Measurements from ENCODE around the gene NPC1L1. TPM values are rescaled to one million over a fixed set of nuclear protein-coding genes. Genes with fewer than 3 reads are reported as not detected.

NPC1L1 gene
- total and polyA plus RNA-seq, 9 donors, result 0.05 to 0.28 (median 0.22) TPM

DNA sequence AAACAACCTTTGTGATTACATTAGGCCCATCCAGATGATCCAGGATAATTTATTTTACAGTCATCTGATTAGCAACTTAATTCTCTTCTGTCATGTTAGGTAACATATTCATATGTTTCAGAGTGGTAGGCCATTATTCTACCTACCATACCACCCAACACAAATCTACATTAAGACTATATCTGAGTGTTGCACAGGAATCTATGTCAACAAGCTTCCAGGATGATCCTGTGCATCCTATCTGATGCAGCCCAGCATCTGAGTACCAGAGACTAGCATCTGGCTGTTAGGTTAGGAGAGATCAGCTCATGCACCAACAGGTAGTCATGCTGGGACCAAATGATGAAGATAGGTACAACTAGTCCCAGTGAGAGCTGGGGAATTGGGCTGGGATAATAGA lies 33.9 kb upstream of the NPC1L1 start:
- Histone ChIP-seq H3K36me3 (no peaks in the 10 kb centered on the region), H3K4me1 (ENCODE audit: insufficient read depth) (peaks cover 6% of the 10 kb centered on the region), H3K27me3 (no peaks in the 10 kb centered on the region), H3K4me3 (no peak overlapping the region), H3K9me3 (no peaks in the 10 kb centered on the region), H3K27ac (no peak overlapping the region)
- no peak for DNase-seq
- TF ChIP-seq, protein P1, sequence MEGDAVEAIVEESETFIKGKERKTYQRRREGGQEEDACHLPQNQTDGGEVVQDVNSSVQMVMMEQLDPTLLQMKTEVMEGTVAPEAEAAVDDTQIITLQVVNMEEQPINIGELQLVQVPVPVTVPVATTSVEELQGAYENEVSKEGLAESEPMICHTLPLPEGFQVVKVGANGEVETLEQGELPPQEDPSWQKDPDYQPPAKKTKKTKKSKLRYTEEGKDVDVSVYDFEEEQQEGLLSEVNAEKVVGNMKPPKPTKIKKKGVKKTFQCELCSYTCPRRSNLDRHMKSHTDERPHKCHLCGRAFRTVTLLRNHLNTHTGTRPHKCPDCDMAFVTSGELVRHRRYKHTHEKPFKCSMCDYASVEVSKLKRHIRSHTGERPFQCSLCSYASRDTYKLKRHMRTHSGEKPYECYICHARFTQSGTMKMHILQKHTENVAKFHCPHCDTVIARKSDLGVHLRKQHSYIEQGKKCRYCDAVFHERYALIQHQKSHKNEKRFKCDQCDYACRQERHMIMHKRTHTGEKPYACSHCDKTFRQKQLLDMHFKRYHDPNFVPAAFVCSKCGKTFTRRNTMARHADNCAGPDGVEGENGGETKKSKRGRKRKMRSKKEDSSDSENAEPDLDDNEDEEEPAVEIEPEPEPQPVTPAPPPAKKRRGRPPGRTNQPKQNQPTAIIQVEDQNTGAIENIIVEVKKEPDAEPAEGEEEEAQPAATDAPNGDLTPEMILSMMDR (IDR thresholded peaks at IDR 0.05), result no peak
- TF ChIP-seq EP300 (IDR thresholded peaks at IDR 0.05) (no peak), POLR2A (IDR thresholded peaks at IDR 0.05) (no peak)
- intact Hi-C loops (cut with DNase I), result no loop called here

DNA sequence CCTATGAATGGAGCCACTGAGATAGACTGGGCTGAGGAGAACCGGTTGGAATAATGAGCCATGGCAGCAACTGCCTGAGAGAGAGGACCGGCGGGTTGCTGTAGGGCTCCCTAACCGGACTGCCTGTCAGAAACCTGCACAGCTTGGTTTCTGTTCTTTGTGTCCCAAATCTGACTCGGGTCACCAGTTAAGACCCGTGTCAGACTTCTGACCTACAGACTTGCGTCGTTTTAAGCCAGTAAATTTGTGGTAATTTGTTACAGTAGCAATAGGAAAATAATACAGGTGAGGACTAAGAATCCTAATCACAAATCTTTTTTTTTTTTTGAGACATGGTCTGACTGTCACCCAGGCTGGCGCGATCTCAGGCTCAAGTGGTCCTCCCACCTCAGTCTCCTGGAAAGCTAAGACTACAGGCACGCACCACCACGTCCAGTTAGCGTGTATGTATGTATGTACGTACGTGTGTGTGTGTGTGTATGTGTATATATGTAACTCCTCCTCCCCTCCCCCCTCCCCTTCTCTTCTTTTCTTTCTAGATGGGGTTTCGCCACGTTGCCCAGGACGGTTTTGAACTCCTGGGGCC lies 33.2 kb upstream of the NPC1L1 start:
- WGBS, 3 donors, result 24 to 34% (median 26%) methylated on average over 18 of the region's 18 CpGs

DNA sequence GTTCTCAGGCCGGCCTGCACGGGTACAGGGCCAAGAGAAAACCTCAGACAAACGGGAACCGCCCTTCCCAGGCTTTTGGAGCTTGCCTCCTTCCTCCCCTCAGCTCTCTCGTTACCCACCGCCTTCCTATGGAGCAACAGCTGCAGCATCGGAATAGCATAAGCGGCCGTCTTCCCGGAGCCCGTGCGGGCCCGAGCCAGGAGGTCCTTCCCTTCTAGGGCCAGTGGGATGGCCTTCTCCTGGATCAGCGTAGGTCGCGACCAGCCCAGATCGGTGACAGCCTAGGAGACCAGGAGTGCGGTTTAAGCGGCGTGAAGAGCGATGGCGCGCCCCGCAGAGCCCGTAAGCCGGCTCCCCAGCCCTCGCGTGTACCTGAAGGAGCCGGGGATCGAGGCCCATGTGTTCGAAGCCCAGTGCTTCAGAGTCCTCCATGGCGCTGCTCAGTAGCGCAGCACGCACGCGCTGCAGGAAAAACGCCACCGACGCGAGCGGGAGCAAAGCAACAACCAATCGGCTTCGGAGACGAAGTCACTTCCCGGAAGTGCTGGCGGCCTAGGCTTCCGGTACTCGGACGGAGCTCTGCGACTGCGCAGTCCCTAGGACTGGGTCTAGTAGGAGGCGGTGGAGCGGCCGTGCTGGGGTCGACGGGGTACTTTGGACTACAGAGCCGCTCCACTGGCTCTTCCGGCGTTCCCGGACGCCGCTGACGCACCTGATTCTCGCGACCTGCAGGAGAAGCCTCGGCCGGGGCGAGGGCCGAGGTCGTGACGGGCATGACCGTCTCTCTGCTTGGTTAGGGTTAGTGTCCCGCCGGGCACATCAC lies 32.5 kb upstream of the NPC1L1 start, which contains the start of gene DDX56:
Gene DDX56, minus strand, starts transcription at position 445 of the 823 bp plus-strand sequence. Its CDS starts 13 bp downstream, at position 432.
- Histone ChIP-seq H3K4me3 (peak within 1 kb of the TSS; percentile 77), H3K27me3 (no peaks in the 10 kb centered on the region), H3K36me3 (no peaks in the 10 kb centered on the region), H3K4me1 (ENCODE audit: insufficient read depth) (peaks cover 6% of the 10 kb centered on the region), H3K27ac (peak within 1 kb of the TSS; percentile 44 to 74), H3K9me3 (no peaks in the 10 kb centered on the region)
- 0% methylated on average over 41 to 74 of the region's 74 CpGs for WGBS, 3 donors
- peak; percentile 92 to 96 (median 94) for DNase-seq
- intact Hi-C loops (cut with DNase I), result no loop called here
- TF ChIP-seq POLR2A (IDR thresholded peaks at IDR 0.05), result peak; percentile 85
- no peak for TF ChIP-seq EP300 (IDR thresholded peaks at IDR 0.05)
- TF ChIP-seq, protein P1 (IDR thresholded peaks at IDR 0.05), result no peak

More for the DNA sequence above, 33.2 kb upstream of the NPC1L1 start:
- Histone ChIP-seq H3K27ac (peak overlapping the region; percentile 44 to 74), H3K9me3 (no peaks in the 10 kb centered on the region), H3K36me3 (no peaks in the 10 kb centered on the region), H3K27me3 (no peaks in the 10 kb centered on the region), H3K4me1 (ENCODE audit: insufficient read depth) (peaks cover 6% of the 10 kb centered on the region), H3K4me3 (peak overlapping the region; percentile 77)
- intact Hi-C loops (cut with DNase I), result no loop called here
- TF ChIP-seq, protein P1 (IDR thresholded peaks at IDR 0.05), result no peak
- no peak for TF ChIP-seq POLR2A (IDR thresholded peaks at IDR 0.05)
- TF ChIP-seq EP300 (IDR thresholded peaks at IDR 0.05), result no peak
- DNase-seq, result no peak

DNA sequence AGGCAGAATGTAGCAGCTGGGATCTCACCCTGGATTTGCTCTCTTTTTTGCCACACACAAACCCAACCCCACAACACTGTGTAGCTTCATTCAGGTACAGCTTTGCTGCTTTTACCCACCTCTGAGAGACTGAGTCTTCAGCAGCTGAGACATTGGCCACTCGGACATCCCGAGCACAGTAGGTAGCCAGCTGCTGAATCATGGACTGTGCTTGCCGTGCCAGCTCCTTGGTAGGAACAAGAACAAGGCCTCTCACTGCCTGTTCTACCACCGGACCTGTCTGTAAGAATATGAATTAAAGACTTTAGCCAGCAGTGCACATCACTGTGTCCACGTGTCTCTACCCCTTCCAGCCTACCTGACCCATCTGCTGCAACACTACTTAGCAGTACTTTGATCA lies 31.6 kb upstream of the NPC1L1 start:
- peaks cover 6% of the 10 kb centered on the region for H3K4me1 ChIP-seq (ENCODE audit: insufficient read depth)
- H3K27me3 ChIP-seq, result no peaks in the 10 kb centered on the region
- no peaks in the 10 kb centered on the region for H3K36me3 ChIP-seq
- no peaks in the 10 kb centered on the region for H3K9me3 ChIP-seq
- no peak for DNase-seq
- intact Hi-C loops (cut with DNase I), result no loop called here
- peak overlapping the region; percentile 77 for H3K4me3 ChIP-seq
- H3K27ac ChIP-seq, result no peak overlapping the region
- TF ChIP-seq POLR2A (IDR thresholded peaks at IDR 0.05) (no peak), EP300 (IDR thresholded peaks at IDR 0.05) (no peak)
- TF ChIP-seq, protein P1 (IDR thresholded peaks at IDR 0.05), result no peak
- WGBS, 3 donors, result 51 to 66% (median 54%) methylated on average over 5 of the region's 5 CpGs

Data from ovary (tissue), 9 donors.